SK-N-SH (cell line): ENCODE data around the gene SLC35E2B. TPM values are rescaled to one million over a fixed set of nuclear protein-coding genes. Genes with fewer than 3 reads are reported as not detected.

ENCODE experiments used
- CTCF ChIA-PET: fragments of 300-600, 350-600 bp; formaldehyde crosslinking; extraction: SDS; loops from one replicate; lab custom pipeline; 2021; lab: Yijun Ruan, JAX
- POLR2A ChIA-PET: fragments of 350-600 bp; sonication (Branson Sonifier 250); formaldehyde crosslinking; extraction: SDS; loops from one replicate; lab custom pipeline; 2020; ENCODE audit warnings: antibody characterized with exemption, inconsistent platforms; lab: Yijun Ruan, JAX
- DNase-seq: peaks from one replicate; pipeline ENCODE4 v3.0.0; 2012
- H2AFZ ChIP-seq: fragments of 200-600 bp; sonication (generic); 2 replicates; pipeline ENCODE4 v1.8.1; 2016; ENCODE audit warnings: antibody characterized with exemption, mild to moderate bottlenecking, low read depth
- H3F3A ChIP-seq: fragments of 200-600 bp; sonication (generic); replicated peaks from 2 replicates; pipeline ENCODE3; 2016; ENCODE audit warnings: antibody characterized with exemption, mild to moderate bottlenecking; ENCODE audit not compliant: insufficient read depth
- H3K27ac ChIP-seq, 2 experiments: fragments of 200-500 bp in 1 of 2; fragments of 200-600 bp in 1 of 2; sonication (Bioruptor generic) in 1 of 2; sonication (generic), shearing (Covaris generic) in 1 of 2; 2 replicates each; pipeline versions ENCODE4 v1.5.1 to v1.6.1; 2014 to 2016; ENCODE audit warnings: low read depth in 2 of 2, inconsistent platforms in 1 of 2, low read length in 1 of 2, mild to moderate bottlenecking in 1 of 2, mixed read lengths in 1 of 2
- H3K27me3 ChIP-seq: fragments of 200-600 bp; sonication (generic), shearing (Covaris generic); 2 replicates; pipeline ENCODE4 v1.6.1; 2016; ENCODE audit warnings: mixed run types; ENCODE audit not compliant: insufficient read depth
- H3K36me3 ChIP-seq, 2 experiments: fragments of 200-500 bp in 1 of 2; fragments of 200-600 bp in 1 of 2; sonication (Bioruptor generic) in 1 of 2; sonication (generic) in 1 of 2; replicated peaks in 1 of 2; 2 replicates each; pipeline versions ENCODE3 to v1.5.1; 2014 to 2016; ENCODE audit warnings: low read length in 1 of 2, mild to moderate bottlenecking in 1 of 2; ENCODE audit not compliant: insufficient read depth in 2 of 2, control insufficient read depth in 1 of 2
- H3K4me1 ChIP-seq, 2 experiments: fragments of 200-500 bp in 1 of 2; fragments of 200-600 bp in 1 of 2; sonication (Bioruptor generic) in 1 of 2; sonication (generic), shearing (Covaris generic) in 1 of 2; 2 replicates each; pipeline versions ENCODE4 v1.5.1 to v1.6.1; 2014 to 2016; ENCODE audit warnings: low read depth in 1 of 2, low read length in 1 of 2, mixed run types in 1 of 2; ENCODE audit not compliant: insufficient read depth in 2 of 2, control insufficient read depth in 1 of 2
- H3K4me2 ChIP-seq: fragments of 200-600 bp; sonication (generic), shearing (Covaris generic); 2 replicates; pipeline ENCODE4 v1.6.1; 2017; ENCODE audit warnings: mixed run types
- H3K4me3 ChIP-seq, 2 experiments: fragments of 200-500 bp in 1 of 2; fragments of 200-600 bp in 1 of 2; sonication (Bioruptor generic) in 1 of 2; sonication (generic), shearing (Covaris generic) in 1 of 2; 2 replicates each; pipeline versions ENCODE4 v1.5.1 to v1.8.1; 2014 to 2016; ENCODE audit warnings: low read depth in 2 of 2, inconsistent platforms in 1 of 2, low read length in 1 of 2, mild to moderate bottlenecking in 1 of 2, mixed read lengths in 1 of 2, moderate library complexity in 1 of 2
- H3K79me2 ChIP-seq: fragments of 200-600 bp; sonication (generic); 2 replicates; pipeline ENCODE4 v1.8.1; 2017; ENCODE audit warnings: mild to moderate bottlenecking; ENCODE audit not compliant: insufficient read depth
- H3K9ac ChIP-seq: fragments of 200-600 bp; sonication (generic); 2 replicates; pipeline ENCODE4 v1.6.1; 2017; ENCODE audit warnings: mixed run types
- H3K9me2 ChIP-seq: fragments of 200-600 bp; sonication (generic); 2 replicates; pipeline ENCODE4 v1.6.1; 2017; ENCODE audit warnings: mixed run types
- H3K9me3 ChIP-seq: fragments of 200-600 bp; sonication (generic); 2 replicates; pipeline ENCODE4 v1.6.1; 2017; ENCODE audit warnings: mixed run types, mild to moderate bottlenecking, moderate library complexity
- H4K20me1 ChIP-seq: fragments of 200-600 bp; sonication (generic); 2 replicates; pipeline ENCODE4 v1.6.1; 2017; ENCODE audit warnings: mild to moderate bottlenecking, mixed run types; ENCODE audit not compliant: insufficient read depth
- ELF1 ChIP-seq: IDR thresholded peaks from 2 replicates; pipeline ENCODE4 v1.4.0; 2012
- EP300 ChIP-seq, 2 experiments: IDR thresholded peaks; 2 replicates each; pipeline versions ENCODE4 v1.4.0 to v1.6.1; 2012; ENCODE audit warnings: borderline replicate concordance in 1 of 2, low read depth in 1 of 2, low read length in 1 of 2
- FOSL2 ChIP-seq: IDR thresholded peaks from 2 replicates; pipeline ENCODE4 v1.4.0; 2012; ENCODE audit warnings: low read depth, mild to moderate bottlenecking, moderate library complexity, borderline replicate concordance
- FOXM1 ChIP-seq: IDR thresholded peaks from 2 replicates; pipeline ENCODE4 v1.4.0; 2012; ENCODE audit warnings: low read depth, mild to moderate bottlenecking
- GABPA ChIP-seq: IDR thresholded peaks from 2 replicates; pipeline ENCODE4 v1.4.0; 2012; ENCODE audit warnings: low read depth, mild to moderate bottlenecking
- IRF3 ChIP-seq: fragments of 150-350 bp; IDR thresholded peaks from 2 replicates; pipeline ENCODE4 v1.6.1; 2016; ENCODE audit warnings: mild to moderate bottlenecking, low read depth, low read length
- MEF2A ChIP-seq: IDR thresholded peaks from 2 replicates; pipeline ENCODE4 v1.4.0; 2012; ENCODE audit warnings: low read depth, borderline replicate concordance
- MXI1 ChIP-seq: IDR thresholded peaks from 2 replicates; pipeline ENCODE4 v1.6.1; 2012; ENCODE audit warnings: mild to moderate bottlenecking, low read depth, low read length, improper control_type of control experiment
- NFIC ChIP-seq: IDR thresholded peaks from 2 replicates; pipeline ENCODE4 v1.4.0; 2012; ENCODE audit warnings: borderline replicate concordance
- POLR2AphosphoS5 ChIP-seq: IDR thresholded peaks from 2 replicates; pipeline ENCODE4 v1.6.1; 2012; ENCODE audit warnings: low read depth, low read length
- RAD21 ChIP-seq: IDR thresholded peaks from 2 replicates; pipeline ENCODE4 v1.6.1; 2012; ENCODE audit warnings: mild to moderate bottlenecking, low read length
- RCOR1 ChIP-seq: fragments of 150-350 bp; IDR thresholded peaks from 2 replicates; pipeline ENCODE4 v1.6.1; 2017; ENCODE audit warnings: antibody characterized with exemption, low read length
- REST ChIP-seq: IDR thresholded peaks from 2 replicates; pipeline ENCODE4 v1.6.1; 2012; ENCODE audit warnings: mild to moderate bottlenecking, low read depth, low read length, moderate library complexity
- RFX5 ChIP-seq: IDR thresholded peaks from 2 replicates; pipeline ENCODE4 v1.6.1; 2012; ENCODE audit warnings: mild to moderate bottlenecking, improper control_type of control experiment, low read length
- SMC3 ChIP-seq: IDR thresholded peaks from 2 replicates; pipeline ENCODE4 v1.6.1; 2012; ENCODE audit warnings: low read depth, low read length, improper control_type of control experiment
- TAF1 ChIP-seq: IDR thresholded peaks from 2 replicates; pipeline ENCODE4 v1.6.1; 2012; ENCODE audit warnings: low read depth, mild to moderate bottlenecking, low read length, moderate library complexity, borderline replicate concordance
- TCF12 ChIP-seq: IDR thresholded peaks from 2 replicates; pipeline ENCODE4 v1.4.0; 2012
- TEAD4 ChIP-seq: IDR thresholded peaks from 2 replicates; pipeline ENCODE4 v1.4.0; 2012; ENCODE audit warnings: mild to moderate bottlenecking, borderline replicate concordance; ENCODE audit not compliant: insufficient read depth
- USF1 ChIP-seq: IDR thresholded peaks from 2 replicates; pipeline ENCODE4 v1.4.0; 2012; ENCODE audit warnings: low read depth, borderline replicate concordance
- ZBTB33 ChIP-seq: IDR thresholded peaks from 2 replicates; pipeline ENCODE4 v1.4.0; 2012; ENCODE audit warnings: low read depth, borderline replicate concordance
- WGBS: methylation state at CpG from one replicate; pipeline ENCODE4 v1.1.6; 2017; ENCODE audit warnings: low lambda C conversion rate; 5-methylcytosine and 5-hydroxymethylcytosine counted together
- polyA plus RNA-seq, 3 experiments: library from polyadenylated mRNA; depleted of rRNA; stranded (reverse); fragments of >200 nt; gene quantifications; 2 replicates each; pipeline ENCODE4 v1.2.3, GENCODE V29; 2012

Gene SLC35E2B
- polyA plus RNA-seq, 1 of the 3 experiments (the other 2 are of a cell fraction) = 20.5 TPM

- Histone ChIP-seq H3K9me3 (no peaks in the 10 kb centered on the region), H3K27ac (no peak overlapping the region), H3K27me3 (no peaks in the 10 kb centered on the region), H3K9me2 (no peaks in the 10 kb centered on the region), H3K36me3 (peaks cover 3 to 7% of the 10 kb centered on the region in 2 experiments), H3F3A (no peaks in the 10 kb centered on the region), H3K9ac (no peak overlapping the region), H3K4me3 (peak overlapping the region; percentile 86 to 88; a peak in 2 of 4 replicates), H2AFZ (no peak overlapping the region), H3K79me2 (peaks cover 41% of the 10 kb centered on the region), H4K20me1 (peaks cover 10% of the 10 kb centered on the region), H3K4me1 (peaks cover 0 to 18% of the 10 kb centered on the region in 2 experiments; a peak in 1 of 4 replicates), H3K4me2 (peak overlapping the region; percentile 92)
- no peak for DNase-seq
- ChIA-PET CTCF (interaction anchor here (0.7 to 1.4 kb wide), 5 partner anchors 9 to 1977 kb away, joined by 3 to 5 read pairs (median 3); no protein-coding TSS in a partner anchor), POLR2A (no interaction called here)
- no peak for TF ChIP-seq RFX5
- no peak for TF ChIP-seq EP300 (IDR thresholded peaks at IDR 0.05; ENCODE audit: borderline replicate concordance in 1 of 2, low read depth in 1 of 2, low read length in 1 of 2)
- TF ChIP-seq FOXM1 = no peak
- TF ChIP-seq IRF3 = no peak
- no peak for TF ChIP-seq TAF1
- TF ChIP-seq ELF1 = no peak
- TF ChIP-seq GABPA = no peak
- TF ChIP-seq ZBTB33 = no peak
- TF ChIP-seq NFIC = no peak
- no peak for TF ChIP-seq MXI1
- TF ChIP-seq USF1 = no peak
- TF ChIP-seq SMC3 = no peak
- no peak for TF ChIP-seq TCF12
- no peak for TF ChIP-seq RAD21
- TF ChIP-seq POLR2AphosphoS5 = no peak
- no peak for TF ChIP-seq TEAD4
- TF ChIP-seq RCOR1 = no peak
- TF ChIP-seq REST = no peak
- TF ChIP-seq MEF2A = no peak
- TF ChIP-seq FOSL2 = no peak
- WGBS = 90% methylated on average over 11 of the region's 11 CpGs
These were observed 79.0 kb downstream of the SLC35E2B start for GRCh38 chr1:1613509-1614082.
